WTC11 (cell line): ENCODE data around the gene KEAP1. TPM values are rescaled to one million over a fixed set of nuclear protein-coding genes. Genes with fewer than 3 reads are reported as not detected.

Experiments
- ATAC-seq: fragments of 200-7000 bp; cut with Tn5 transposase; 2 replicates; pipeline ENCODE4 v1.10.0; 2021; ENCODE audit warnings: mild to moderate bottlenecking, moderate library complexity
- CTCF ChIA-PET: fragments of 300-600 bp; sonication (Branson Sonifier 250); formaldehyde crosslinking; loops from one replicate; lab custom pipeline; 2021; ENCODE audit warnings: antibody characterized with exemption; lab: Charles Lee
- POLR2A ChIA-PET: fragments of 350-600 bp; sonication (Branson Sonifier 250); formaldehyde crosslinking; loops from one replicate; lab custom pipeline; 2021; ENCODE audit warnings: antibody characterized with exemption; lab: Charles Lee
- DNase-seq: peaks from one replicate; pipeline ENCODE4 v3.0.0; 2021; ENCODE audit warnings: low spot score
- H3K27ac Mint-ChIP-seq: 2 replicates; pipeline ENCODE4 v1.8.0; 2021; ENCODE audit warnings: mixed read lengths
- H3K27me3 Mint-ChIP-seq: 2 replicates; pipeline ENCODE4 v1.8.0; 2021; ENCODE audit warnings: low read depth, mild to moderate bottlenecking, moderate library complexity, mixed read lengths
- H3K36me3 Mint-ChIP-seq: 2 replicates; pipeline ENCODE4 v1.8.0; 2021; ENCODE audit warnings: mixed read lengths
- H3K4me1 Mint-ChIP-seq: 2 replicates; pipeline ENCODE4 v1.8.0; 2022; ENCODE audit warnings: mixed read lengths
- H3K4me3 Mint-ChIP-seq: 2 replicates; pipeline ENCODE4 v1.8.0; 2021; ENCODE audit warnings: mild to moderate bottlenecking, moderate library complexity, mixed read lengths
- H3K9me3 Mint-ChIP-seq: 2 replicates; pipeline ENCODE4 v1.8.0; 2021; ENCODE audit warnings: mixed read lengths
- E2F5 ChIP-seq: sonication (generic); formaldehyde crosslinking; IDR thresholded peaks from 2 replicates; pipeline ENCODE4 v1.8.1; 2022; ENCODE audit warnings: mild to moderate bottlenecking, moderate library complexity, missing genetic modification reagents
- ELF4 ChIP-seq: sonication (generic); formaldehyde crosslinking; IDR thresholded peaks from 2 replicates; pipeline ENCODE4 v1.8.1; 2022; ENCODE audit warnings: low read depth, mild to moderate bottlenecking, moderate library complexity, missing genetic modification reagents
- FOXJ3 ChIP-seq: sonication (generic); formaldehyde crosslinking; IDR thresholded peaks from 2 replicates; pipeline ENCODE4 v1.9.0; 2021; ENCODE audit warnings: missing genetic modification reagents, mild to moderate bottlenecking, borderline replicate concordance
- GABPB1 ChIP-seq: sonication (generic); formaldehyde crosslinking; IDR thresholded peaks from 2 replicates; pipeline ENCODE4 v1.8.1; 2023; ENCODE audit warnings: mild to moderate bottlenecking, missing genetic modification reagents
- MXD4 ChIP-seq: fragments of 250-450 bp; sonication (Bioruptor Pico); IDR thresholded peaks from 2 replicates; pipeline ENCODE4 v1.8.0; 2021; ENCODE audit warnings: mild to moderate bottlenecking, moderate library complexity, borderline replicate concordance
- MYBL2 ChIP-seq: sonication (generic); formaldehyde crosslinking; IDR thresholded peaks from 2 replicates; pipeline ENCODE4 v1.8.1; 2023; ENCODE audit warnings: mild to moderate bottlenecking, moderate library complexity, missing genetic modification reagents
- NFE2L1 ChIP-seq: sonication (generic); formaldehyde crosslinking; IDR thresholded peaks from 2 replicates; pipeline ENCODE4 v1.8.1; 2023; ENCODE audit warnings: missing genetic modification reagents
- NFYB ChIP-seq: sonication (generic); formaldehyde crosslinking; conservative IDR thresholded peaks from 2 replicates; pipeline ENCODE4 v1.8.0; 2022; ENCODE audit warnings: low read depth, missing genetic modification reagents
- SMAD3 ChIP-seq: sonication (generic); formaldehyde crosslinking; IDR thresholded peaks from 2 replicates; pipeline ENCODE4 v1.8.0; 2022; ENCODE audit warnings: missing genetic modification reagents, mild to moderate bottlenecking, borderline replicate concordance
- SP1 ChIP-seq: sonication (generic); formaldehyde crosslinking; conservative IDR thresholded peaks from 2 replicates; pipeline ENCODE4 v1.8.1; 2022; ENCODE audit warnings: missing genetic modification reagents
- TP53 ChIP-seq: sonication (generic); formaldehyde crosslinking; IDR thresholded peaks from 2 replicates; pipeline ENCODE4 v1.8.1; 2023; ENCODE audit warnings: mild to moderate bottlenecking, missing genetic modification reagents
- USF1 ChIP-seq: sonication (generic); formaldehyde crosslinking; IDR thresholded peaks from 2 replicates; pipeline ENCODE4 v1.8.0; 2022; ENCODE audit warnings: mild to moderate bottlenecking, missing genetic modification reagents
- ZBTB43 ChIP-seq: sonication (generic); formaldehyde crosslinking; IDR thresholded peaks from 2 replicates; pipeline ENCODE4 v1.8.1; 2023; ENCODE audit warnings: mild to moderate bottlenecking, missing genetic modification reagents
- ZNF121 ChIP-seq: sonication (generic); formaldehyde crosslinking; IDR thresholded peaks from 2 replicates; pipeline ENCODE4 v1.8.0; 2023; ENCODE audit warnings: missing genetic modification reagents
- ZNF219 ChIP-seq: sonication (generic); formaldehyde crosslinking; IDR thresholded peaks from 2 replicates; pipeline ENCODE4 v1.8.0; 2023; ENCODE audit warnings: missing genetic modification reagents, mild to moderate bottlenecking, borderline replicate concordance
- ZNF396 ChIP-seq: fragments of 250-450 bp; sonication (Bioruptor Pico); IDR thresholded peaks from 2 replicates; pipeline ENCODE4 v1.8.0; 2021; ENCODE audit warnings: mild to moderate bottlenecking, moderate library complexity, borderline replicate concordance
- ZNF532 ChIP-seq: fragments of 250-450 bp; sonication (Bioruptor Pico); IDR thresholded peaks from 2 replicates; pipeline ENCODE4 v1.9.0; 2021; ENCODE audit warnings: mild to moderate bottlenecking, borderline replicate concordance
- total RNA-seq: library from RNA; stranded (reverse); gene quantifications from 3 replicates; pipeline ENCODE4 v1.2.3, GENCODE V29; 2021
- TF ChIP-seq, protein P1 (sequence below): sonication (generic); formaldehyde crosslinking; IDR thresholded peaks from 2 replicates; pipeline ENCODE4 v1.8.0; 2022; ENCODE audit warnings: mild to moderate bottlenecking, missing genetic modification reagents
- TF ChIP-seq, protein P2 (sequence below): sonication (generic); formaldehyde crosslinking; IDR thresholded peaks from 2 replicates; pipeline ENCODE4 v1.8.1; 2022; ENCODE audit warnings: missing genetic modification reagents, borderline replicate concordance
- TF ChIP-seq, protein P3 (sequence below): sonication (generic); formaldehyde crosslinking; IDR thresholded peaks from 2 replicates; pipeline ENCODE4 v1.8.1; 2023; ENCODE audit warnings: mild to moderate bottlenecking, moderate library complexity, missing genetic modification reagents
- TF ChIP-seq, protein P4 (sequence below): sonication (generic); formaldehyde crosslinking; IDR thresholded peaks from 2 replicates; pipeline ENCODE4 v1.8.0; 2023; ENCODE audit warnings: missing genetic modification reagents
- TF ChIP-seq, protein P5 (sequence below): sonication (generic); formaldehyde crosslinking; IDR thresholded peaks from 2 replicates; pipeline ENCODE4 v1.8.1; 2022; ENCODE audit warnings: low read depth, mild to moderate bottlenecking, moderate library complexity, missing genetic modification reagents, borderline replicate concordance
- TF ChIP-seq, protein P6 (sequence below): sonication (generic); formaldehyde crosslinking; IDR thresholded peaks from 2 replicates; pipeline ENCODE4 v1.8.1; 2023; ENCODE audit warnings: mild to moderate bottlenecking, missing genetic modification reagents, moderate library complexity

Gene KEAP1
- total RNA-seq, 1 experiment from 2014 or later: 68.7 TPM

DNA sequence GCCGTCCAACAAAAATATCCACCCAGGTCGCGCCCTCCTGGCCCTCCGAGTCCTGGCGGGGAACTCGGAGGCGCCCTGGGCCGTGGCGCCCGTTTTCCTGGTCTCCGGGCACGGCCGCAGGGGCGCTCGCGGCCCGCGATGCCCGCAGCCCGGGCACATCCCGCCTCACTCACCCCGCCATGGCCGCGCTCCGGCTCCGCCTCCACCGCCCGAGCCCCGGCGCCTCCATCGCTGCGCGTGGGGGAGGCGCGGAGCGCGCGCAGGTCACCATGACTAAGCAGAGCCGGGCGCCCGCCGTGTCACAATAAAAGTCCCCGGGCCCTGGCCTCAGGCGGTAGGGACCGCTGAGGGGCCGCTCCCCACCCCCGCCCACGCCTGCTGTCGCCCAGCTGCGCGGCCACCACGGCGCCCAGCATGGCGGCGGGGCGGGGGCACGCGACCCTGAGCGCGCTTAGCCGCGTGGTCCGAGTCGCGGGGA is 593 bp downstream of the KEAP1 start:
- DNase-seq (peak; percentile 89), ATAC-seq (peak; percentile 67)
- Mint-ChIP-seq H3K27me3 (0 out of 2 replicates have a peak, but pooled peaks cover 4% of the 10 kb centered on the region), H3K4me3 (peak overlapping the region; percentile 83), H3K9me3 (0 out of 2 replicates have a peak, but pooled peaks cover 3% of the 10 kb centered on the region), H3K36me3 (peaks cover 12% of the 10 kb centered on the region), H3K4me1 (peaks cover 26% of the 10 kb centered on the region), H3K27ac (no peak overlapping the region)
- ChIA-PET POLR2A (interaction anchor here (0.6 kb wide), 3 partner anchors 103 to 642 kb away, joined by 3 to 4 read pairs (median 3); no protein-coding TSS in a partner anchor), CTCF (interaction anchor here (0.6 kb wide), 2 partner anchors 27 to 50 kb away, joined by 4 to 6 read pairs; no protein-coding TSS in a partner anchor)
- TF ChIP-seq NFE2L1 (CRISPR knock-in tag) (peak; percentile 99), USF1 (CRISPR knock-in tag) (no peak), GABPB1 (CRISPR knock-in tag) (no peak), SP1 (CRISPR knock-in tag) (peak; percentile 84), ZNF532 (CRISPR knock-in tag) (no peak), ZBTB43 (CRISPR knock-in tag) (peak; percentile 68; the same call in 1 of the 2 replicates), MXD4 (CRISPR knock-in tag) (no peak), ELF4 (CRISPR knock-in tag) (0 out of 2 replicates have a peak, but pooled peaks have one; percentile 87), ZNF396 (CRISPR knock-in tag) (no peak), NFYB (peak; percentile 44), SMAD3 (CRISPR knock-in tag) (no peak), FOXJ3 (CRISPR knock-in tag) (no peak), MYBL2 (CRISPR knock-in tag) (peak; percentile 68; the same call in 1 of the 2 replicates), E2F5 (CRISPR knock-in tag) (peak; percentile 64), TP53 (CRISPR knock-in tag) (0 out of 2 replicates have a peak, but pooled peaks have one; percentile 20), ZNF219 (no peak), ZNF121 (CRISPR knock-in tag) (0 out of 2 replicates have a peak, but pooled peaks have one; percentile 4)
- TF ChIP-seq, protein P1, sequence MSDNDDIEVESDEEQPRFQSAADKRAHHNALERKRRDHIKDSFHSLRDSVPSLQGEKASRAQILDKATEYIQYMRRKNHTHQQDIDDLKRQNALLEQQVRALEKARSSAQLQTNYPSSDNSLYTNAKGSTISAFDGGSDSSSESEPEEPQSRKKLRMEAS (CRISPR knock-in tag): peak; percentile 59; the same call in 1 of the 2 replicates
- TF ChIP-seq, protein P2, sequence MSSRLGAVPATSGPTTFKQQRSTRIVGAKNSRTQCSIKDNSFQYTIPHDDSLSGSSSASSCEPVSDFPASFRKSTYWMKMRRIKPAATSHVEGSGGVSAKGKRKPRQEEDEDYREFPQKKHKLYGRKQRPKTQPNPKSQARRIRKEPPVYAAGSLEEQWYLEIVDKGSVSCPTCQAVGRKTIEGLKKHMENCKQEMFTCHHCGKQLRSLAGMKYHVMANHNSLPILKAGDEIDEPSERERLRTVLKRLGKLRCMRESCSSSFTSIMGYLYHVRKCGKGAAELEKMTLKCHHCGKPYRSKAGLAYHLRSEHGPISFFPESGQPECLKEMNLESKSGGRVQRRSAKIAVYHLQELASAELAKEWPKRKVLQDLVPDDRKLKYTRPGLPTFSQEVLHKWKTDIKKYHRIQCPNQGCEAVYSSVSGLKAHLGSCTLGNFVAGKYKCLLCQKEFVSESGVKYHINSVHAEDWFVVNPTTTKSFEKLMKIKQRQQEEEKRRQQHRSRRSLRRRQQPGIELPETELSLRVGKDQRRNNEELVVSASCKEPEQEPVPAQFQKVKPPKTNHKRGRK (CRISPR knock-in tag): 0 out of 2 replicates have a peak, but pooled peaks have one; percentile 4
- TF ChIP-seq, protein P3, sequence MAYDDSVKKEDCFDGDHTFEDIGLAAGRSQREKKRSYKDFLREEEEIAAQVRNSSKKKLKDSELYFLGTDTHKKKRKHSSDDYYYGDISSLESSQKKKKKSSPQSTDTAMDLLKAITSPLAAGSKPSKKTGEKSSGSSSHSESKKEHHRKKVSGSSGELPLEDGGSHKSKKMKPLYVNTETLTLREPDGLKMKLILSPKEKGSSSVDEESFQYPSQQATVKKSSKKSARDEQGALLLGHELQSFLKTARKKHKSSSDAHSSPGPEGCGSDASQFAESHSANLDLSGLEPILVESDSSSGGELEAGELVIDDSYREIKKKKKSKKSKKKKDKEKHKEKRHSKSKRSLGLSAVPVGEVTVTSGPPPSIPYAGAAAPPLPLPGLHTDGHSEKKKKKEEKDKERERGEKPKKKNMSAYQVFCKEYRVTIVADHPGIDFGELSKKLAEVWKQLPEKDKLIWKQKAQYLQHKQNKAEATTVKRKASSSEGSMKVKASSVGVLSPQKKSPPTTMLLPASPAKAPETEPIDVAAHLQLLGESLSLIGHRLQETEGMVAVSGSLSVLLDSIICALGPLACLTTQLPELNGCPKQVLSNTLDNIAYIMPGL (CRISPR knock-in tag): peak; percentile 58; the same call in 1 of the 2 replicates
- TF ChIP-seq, protein P4, sequence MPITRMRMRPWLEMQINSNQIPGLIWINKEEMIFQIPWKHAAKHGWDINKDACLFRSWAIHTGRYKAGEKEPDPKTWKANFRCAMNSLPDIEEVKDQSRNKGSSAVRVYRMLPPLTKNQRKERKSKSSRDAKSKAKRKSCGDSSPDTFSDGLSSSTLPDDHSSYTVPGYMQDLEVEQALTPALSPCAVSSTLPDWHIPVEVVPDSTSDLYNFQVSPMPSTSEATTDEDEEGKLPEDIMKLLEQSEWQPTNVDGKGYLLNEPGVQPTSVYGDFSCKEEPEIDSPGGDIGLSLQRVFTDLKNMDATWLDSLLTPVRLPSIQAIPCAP: no peak
- TF ChIP-seq, protein P5, sequence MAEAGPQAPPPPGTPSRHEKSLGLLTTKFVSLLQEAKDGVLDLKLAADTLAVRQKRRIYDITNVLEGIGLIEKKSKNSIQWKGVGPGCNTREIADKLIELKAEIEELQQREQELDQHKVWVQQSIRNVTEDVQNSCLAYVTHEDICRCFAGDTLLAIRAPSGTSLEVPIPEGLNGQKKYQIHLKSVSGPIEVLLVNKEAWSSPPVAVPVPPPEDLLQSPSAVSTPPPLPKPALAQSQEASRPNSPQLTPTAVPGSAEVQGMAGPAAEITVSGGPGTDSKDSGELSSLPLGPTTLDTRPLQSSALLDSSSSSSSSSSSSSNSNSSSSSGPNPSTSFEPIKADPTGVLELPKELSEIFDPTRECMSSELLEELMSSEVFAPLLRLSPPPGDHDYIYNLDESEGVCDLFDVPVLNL: 0 out of 2 replicates have a peak, but pooled peaks have one; percentile 56
- TF ChIP-seq, protein P6, sequence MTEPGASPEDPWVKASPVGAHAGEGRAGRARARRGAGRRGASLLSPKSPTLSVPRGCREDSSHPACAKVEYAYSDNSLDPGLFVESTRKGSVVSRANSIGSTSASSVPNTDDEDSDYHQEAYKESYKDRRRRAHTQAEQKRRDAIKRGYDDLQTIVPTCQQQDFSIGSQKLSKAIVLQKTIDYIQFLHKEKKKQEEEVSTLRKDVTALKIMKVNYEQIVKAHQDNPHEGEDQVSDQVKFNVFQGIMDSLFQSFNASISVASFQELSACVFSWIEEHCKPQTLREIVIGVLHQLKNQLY (CRISPR knock-in tag): no peak
